ENCODE measurements around the gene KCNQ1.

Gene KCNQ1

DNA sequence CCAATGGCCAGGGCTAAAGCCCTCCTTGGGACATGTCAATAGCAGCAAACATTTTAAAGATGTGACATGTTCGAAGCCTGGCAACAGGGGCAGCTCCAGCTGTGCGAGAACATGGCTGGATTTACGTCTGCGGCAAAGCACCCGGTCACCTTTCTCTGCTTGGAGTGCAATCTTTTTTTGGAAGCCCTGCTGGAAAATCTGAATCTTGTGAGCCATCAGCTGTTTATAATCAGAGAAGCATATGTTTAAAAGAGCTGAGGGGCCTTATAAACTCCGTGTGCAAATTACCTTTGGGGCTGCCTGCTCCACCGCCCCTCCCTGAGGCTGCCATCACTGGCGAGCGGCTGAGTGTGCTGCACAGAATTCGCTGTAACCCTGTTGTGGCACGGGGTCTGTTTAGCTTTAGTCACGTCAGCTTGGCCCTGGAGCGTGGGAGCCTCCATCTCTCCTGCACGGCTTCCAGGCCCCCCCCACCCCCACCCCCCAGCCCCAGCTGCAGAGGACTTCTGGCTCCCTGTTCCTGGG is 264.0 kb downstream of the KCNQ1 start:
- ATAC-seq, result no peak

DNA sequence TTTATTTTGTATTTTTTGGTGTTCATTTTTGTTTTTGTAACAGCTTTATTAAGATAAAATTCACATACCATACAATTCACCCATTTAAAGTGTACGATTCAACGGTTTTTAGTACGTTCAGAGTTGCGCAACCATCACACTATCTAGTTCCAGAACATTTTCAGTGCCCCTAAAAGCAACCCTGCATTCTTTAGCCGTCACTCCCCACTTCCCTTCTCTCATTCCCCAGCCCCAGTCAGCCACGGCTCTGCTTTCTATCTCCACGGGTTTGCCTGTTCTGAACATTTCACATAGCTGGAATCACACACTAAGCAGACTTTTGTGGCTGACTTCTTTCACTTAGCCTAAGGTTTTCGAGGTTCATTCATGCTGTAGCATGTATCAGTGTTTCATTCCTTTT is 264.6 kb downstream of the KCNQ1 start:
- ATAC-seq, result no peak

DNA sequence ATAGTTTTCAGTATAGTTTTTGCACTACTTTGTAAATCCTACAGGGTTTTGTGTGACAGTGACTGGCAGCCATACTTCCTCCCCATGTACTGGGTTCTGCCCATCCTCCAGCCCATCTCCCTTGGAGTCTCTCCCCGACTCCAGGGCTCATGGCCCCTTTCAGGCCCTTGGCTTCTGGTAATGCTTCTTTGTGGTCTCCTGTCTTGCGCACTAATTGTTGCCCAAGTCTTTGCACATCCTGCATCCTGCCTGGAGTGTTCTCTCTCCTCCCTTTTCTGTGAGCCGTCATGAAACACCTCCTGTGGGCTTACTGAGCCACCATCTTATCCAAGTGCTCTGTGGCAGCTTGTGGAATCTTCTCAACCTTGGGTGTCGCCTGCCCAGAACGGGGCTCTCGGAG is 266.4 kb downstream of the KCNQ1 start:
- no peak for ATAC-seq

DNA sequence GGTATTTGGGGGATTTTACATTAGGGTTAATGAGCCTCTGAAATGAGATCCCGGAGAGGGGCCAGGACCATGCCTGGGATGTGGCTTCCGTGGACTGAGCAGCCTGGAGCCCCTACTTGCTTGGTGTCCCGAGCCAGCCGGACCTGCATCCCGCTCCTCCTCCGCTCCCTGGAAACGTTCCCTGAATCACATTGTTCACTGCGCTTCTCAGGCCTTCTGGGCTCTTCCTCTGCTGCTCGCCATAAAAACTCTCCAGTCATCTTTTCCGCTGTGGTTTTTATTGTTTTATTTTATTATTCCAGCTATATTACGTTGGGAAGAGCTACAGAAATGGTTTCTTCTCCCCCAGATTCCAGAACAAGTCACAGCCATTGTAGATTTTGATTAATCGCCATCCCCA is 268.3 kb downstream of the KCNQ1 start:
- ATAC-seq, result no peak

DNA sequence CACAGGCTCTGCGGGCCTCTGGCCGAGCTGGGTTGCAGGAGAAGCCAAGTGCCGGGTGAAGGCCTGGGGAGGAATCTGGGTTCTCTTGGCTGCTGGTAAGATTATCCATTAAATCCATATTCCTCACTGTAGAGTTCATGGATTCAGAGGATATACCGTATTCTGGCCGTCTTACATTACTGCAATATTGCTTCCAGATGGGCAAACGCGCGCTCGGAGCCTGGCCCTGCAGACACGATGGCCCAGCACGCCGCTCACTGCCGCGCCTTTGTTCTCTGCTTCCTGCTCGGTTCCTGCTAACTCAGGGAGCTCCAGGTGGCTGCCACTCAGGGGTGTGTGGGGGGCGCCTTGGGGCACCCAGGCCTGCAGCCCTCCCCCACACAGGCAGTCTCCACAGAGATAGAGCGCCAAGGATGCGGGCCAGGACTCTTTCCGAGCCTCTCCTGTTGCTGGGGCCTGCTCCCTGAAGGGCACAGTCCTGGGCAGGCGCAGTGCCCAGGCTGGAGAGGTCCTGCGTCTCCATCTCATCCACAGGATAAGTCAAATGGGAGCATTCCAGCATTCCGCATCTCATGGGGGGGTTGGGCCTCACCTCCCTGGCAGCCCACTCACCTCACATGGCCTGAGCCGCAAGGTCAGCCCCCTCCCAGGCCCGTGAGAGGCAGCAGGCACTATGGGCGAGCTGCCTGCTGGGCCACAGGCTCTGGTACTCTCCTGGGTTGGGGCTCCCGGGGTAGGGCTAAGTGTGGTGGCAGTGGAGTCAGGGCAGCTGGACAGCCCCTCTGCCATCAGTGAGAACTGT is 269.1 kb downstream of the KCNQ1 start:
- ATAC-seq, result no peak

DNA sequence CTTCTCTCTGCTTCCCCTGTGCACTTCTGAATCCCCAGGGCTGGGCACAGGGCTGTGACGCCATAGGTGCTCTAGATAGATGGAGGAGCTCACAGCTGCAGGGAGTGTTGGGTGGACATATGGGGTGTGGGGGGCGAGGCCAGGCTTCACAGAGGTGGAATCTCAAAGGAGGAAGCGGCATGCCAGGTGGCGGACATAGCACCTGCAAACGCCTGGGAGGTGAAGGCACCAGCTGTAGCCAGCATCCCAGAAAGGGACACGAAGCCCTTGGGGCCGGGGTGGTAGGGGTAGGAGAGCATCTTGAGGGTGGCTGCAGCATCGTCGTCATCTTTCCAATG is 269.6 kb downstream of the KCNQ1 start:
- ATAC-seq, result no peak

GRCh38 chr11:2714871-2715270 is 270.1 kb downstream of the KCNQ1 start:
- ATAC-seq, result no peak

- ATAC-seq, result no peak
These were observed 271.0 kb downstream of the KCNQ1 start for GRCh38 chr11:2715716-2716350.

DNA sequence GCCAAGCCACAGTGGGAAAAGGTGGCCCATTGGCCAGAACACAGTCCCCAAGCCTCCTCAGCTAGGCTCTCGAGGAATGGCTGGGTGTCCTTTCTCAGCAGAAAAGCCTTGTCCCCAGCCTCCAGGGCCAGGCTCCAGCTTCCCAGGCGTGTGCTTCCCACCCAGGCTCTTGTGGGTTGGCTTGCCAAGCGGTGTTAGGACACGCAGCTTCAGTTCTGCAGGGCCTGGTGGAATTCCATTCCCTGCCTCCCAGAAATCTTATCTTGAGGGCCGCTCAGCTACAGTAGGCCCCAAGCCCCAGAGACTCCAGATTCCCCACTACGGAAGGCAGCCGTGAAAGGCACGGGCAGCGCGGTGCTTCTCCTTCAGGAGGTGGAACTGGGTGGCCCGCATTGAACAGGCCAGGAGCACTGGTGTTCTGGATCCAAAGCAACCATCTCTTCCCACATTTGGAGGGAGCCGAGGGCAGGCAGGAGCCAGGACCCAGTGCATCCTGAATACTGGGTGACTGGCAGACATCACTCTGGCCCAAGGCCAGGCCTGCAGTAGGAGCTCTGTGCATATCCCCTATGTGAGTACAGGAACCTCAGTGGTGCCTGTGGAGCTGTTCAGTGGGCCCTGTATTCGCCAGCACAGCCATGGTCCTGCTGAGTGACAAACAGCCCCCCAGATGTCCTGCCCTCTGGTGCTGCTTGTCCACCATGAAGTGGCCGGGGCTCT is 271.7 kb downstream of the KCNQ1 start:
- ATAC-seq, result no peak

DNA sequence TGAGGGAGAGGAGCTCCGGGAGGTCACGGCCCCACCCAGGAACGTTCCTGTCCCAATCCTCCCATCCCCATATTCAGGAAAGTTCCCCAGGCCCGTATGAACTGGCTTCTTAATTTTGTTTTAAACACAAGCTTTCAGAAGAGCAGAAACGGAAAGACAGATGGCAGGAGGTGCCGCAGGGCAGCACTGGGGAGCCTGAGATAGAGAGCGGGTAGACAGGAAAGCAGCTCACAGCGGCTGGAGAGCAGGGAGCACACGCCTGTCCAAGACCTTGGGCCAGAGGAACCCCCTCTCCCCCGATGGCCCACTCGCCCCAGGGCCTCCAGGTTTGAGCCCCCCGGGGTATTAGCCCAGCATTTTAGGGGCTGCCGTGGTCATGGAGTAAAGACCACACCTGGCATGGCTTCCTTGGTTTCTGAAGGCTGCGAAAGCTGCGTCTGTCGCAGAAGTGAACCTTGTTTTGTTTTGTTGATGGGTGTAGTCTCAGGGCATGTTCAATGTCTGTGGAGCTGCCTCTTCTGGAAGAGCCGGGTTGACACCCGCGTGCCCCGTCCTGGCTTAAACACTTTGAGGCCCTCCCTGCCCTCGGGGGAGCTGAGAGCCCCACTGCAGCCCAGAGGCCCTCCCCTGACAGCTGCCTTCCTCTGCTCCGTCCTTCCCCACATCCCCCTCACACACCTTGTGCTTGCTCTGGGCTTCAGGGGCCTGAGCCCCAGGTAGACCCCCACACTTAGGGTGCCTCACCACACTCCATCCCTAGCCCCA is 272.9 kb downstream of the KCNQ1 start:
- ATAC-seq, result no peak

DNA sequence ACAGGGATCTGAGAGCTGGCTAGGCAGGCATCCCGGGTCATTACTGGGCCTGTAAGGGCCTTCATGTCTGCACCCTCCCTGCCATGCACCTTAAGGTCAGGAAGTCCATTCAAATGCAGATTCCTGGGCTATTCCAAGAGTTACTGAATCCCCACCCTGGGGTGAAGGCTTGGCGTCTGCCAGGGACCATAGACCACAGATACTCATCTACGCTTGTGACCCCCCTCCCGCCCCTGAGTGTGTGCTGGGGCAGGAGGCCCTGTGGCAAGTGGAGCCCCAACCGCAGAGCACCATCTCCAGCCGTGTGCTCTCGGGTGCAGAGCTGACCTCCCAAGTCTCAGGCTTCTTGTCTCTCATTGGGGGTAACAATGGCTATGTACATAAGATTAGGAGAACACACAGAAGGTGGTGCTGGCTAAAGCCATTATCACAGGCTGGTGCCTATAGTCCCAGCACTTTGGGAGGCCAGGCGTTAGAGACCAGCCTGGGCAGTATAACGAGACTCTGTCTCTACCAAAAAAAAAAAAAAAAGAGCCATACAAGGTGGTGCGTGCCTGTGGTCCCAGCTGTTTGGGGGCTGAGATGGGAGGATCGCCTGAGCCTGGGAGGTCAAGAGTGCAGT is 274.1 kb downstream of the KCNQ1 start:
- ATAC-seq, result no peak

DNA sequence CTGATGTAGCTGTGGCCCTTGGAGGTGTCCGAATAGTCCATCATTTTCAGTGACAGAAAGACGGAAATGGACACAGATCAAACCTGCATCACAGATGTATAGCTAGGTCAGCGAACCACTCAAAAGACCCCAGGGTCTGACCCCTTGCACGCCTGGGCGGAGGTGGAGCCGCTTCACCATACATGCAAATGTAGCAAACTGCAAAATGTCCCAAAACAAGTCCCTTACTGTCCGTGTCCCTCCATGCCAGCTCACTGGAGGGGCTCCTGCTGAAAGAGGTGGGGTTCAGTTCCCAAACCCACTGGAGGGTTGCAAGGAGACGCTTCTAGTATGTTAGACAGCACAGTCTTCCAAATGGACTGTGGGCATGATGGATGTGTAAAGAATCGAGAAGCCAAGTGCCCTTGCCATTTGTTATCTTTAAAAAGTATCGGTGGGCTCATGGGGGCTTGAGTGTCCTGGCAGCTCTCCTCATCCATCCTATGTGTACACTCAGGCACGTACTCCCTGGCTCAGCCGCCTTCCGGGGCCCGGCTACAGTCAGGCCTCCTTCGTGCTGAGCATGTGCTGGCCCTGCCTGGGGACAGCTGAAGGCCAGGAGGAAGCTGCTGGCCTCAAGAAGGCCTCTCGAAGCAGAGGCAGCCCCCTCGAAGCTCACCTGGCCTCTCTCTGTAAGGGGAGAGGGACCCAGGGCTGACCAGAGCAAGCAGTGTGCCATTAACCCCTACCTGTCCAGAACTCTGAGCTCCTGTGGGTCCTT is 275.2 kb downstream of the KCNQ1 start:
- no peak for ATAC-seq

DNA sequence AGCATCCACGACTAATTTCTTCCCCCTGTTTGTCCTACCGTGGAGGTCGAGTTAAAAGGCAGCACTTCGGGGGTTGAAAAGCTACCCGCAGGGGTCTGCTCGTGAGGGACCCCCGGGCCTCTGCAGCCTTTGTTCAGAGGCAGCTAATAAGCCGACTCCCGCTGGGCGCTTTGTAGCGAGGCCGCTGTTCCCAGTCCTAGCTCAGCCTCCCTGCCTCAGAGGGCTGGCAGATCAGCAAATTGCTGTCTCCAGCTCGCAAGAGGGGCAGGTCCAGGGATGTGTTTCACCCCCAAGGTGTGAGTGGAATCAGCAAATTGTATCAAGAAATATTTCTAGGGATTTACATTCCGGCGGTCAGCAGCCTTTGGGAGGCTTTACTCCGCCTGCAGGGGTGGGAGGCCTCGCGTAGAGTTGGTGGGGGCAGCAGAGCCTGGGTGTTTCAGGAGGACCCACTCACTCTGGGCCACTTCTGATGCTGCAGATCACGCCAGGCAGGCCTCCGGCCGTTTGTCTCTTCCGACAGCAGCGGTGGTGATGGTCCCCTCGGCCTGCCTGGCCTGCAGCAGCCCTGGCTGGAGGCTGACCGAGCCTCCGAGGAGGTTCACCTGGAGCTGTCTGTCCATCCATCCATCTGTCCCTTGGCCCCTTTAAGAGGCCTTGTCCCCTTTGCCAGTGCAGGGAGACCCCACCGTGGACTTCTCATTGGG is 276.6 kb downstream of the KCNQ1 start:
- ATAC-seq, result no peak

- no peak for ATAC-seq
These were observed 278.1 kb downstream of the KCNQ1 start for GRCh38 chr11:2722955-2723354.

DNA sequence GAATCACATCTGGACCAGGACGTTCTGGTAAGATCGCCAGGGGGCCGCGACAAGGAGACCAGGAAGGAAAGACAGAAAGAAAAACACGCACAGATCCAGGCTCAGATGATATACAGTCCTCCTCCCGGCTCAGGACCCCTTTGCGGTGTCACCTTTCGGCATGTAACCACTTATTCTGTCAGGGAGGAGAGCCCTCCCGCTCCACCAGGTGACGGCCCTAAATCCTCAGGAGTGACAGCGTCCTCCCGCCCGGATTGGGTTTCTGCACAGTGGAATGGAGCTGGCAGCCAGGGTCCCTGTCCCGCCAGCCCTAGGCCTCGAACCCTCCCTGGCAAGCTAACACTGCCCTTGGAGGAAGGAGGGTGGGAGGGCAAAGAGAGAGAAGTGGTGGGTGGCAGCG is 279.3 kb downstream of the KCNQ1 start:
- ATAC-seq, result no peak

DNA sequence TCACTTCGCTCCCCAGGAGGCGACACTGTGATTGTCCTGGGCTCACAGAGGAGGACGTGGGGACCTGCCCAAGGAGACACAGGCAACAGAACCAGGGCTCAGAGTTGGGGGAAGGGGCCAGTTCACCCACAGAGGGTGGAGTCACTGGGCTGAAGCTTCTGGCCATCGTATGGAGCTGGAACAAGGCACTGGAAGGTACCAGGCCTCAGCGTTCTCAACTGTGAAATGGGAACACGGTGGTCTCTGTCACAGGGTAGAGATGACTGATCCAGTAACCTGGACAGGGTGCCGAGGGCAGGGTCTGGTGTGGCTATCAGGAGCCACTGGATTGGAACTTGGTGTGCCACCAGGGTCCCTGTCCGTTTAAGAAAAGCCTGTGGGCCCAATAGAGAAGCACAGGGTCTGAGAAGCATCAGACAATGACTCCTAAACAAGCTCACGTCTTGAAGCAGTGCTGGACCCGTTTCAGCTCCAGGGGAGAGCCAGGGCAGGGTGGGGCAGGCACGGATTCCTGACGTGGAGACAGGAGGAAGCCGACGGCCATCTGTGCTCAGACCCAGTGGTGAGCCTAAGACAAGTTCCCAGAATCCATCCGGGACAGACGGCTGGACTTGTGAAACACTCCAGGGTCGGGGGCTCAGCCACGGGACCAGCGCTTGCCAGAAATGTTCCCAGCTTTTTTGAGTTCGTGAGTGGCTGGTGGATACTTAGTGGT is 280.0 kb downstream of the KCNQ1 start:
- ATAC-seq, result no peak

DNA sequence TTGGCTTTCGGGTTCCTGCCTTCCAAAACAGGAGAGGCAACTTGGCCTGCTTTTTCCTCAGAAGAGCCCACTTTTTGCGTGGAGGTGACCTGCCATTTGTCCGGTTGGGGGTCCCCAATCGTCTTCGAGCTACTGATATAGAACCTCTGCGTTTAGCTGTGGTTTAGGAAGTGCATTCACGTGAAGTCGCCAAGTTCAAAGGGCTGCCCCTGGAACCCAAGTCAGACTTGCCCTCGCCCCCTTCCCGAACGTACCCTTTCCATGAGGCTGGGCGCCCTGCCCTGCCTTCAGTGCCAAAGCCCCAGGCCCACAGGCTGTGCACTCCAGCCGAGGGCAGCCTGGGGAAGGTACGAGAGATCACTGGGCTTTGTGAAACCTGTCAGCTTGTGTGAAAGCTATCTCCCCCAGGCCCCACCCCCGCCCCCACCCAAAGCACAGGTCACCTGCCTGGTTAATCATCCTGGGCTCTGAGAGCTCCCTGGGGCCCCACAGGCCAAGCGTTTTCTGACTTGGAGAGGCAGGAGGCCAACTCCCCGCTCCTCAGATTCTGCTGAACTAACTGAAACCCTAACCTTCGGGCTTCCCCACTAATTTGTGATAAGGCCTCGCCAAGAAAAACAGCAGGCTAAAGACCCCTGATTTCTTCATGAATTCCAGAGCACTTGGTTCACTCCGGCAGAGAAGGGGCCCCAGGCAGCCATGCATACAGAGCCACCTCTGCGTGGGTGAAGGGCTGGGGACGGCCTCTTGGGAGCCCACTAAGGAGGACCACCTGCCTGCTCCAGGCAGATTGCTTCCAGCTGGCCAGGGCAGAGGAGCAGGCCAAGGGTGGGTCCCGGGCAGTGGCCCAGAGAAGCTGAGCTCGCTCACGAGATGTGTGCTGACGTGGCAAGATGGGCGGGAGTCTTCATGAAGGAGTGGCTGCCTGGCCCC is 280.8 kb downstream of the KCNQ1 start:
- ATAC-seq, result no peak

DNA sequence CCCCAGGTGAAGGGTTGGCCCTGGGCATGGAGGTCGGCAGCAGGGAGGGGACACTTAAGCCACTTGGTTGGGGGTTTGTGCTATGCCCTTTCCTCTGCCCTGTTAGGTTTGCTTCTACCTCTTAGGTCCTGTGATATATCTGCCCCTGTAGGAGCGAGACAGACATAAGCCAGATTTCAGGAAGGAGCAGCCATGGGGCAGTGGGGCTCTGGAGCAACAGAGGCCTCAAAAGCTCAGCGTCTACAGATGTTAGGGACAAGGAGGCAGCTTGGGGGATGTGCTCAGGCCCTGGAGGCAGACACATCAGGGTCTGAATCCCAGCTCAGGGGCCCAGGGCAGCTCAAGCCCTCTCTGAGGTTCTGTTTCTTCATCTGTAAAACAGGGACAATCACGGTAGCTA is 282.2 kb downstream of the KCNQ1 start:
- no peak for ATAC-seq

DNA sequence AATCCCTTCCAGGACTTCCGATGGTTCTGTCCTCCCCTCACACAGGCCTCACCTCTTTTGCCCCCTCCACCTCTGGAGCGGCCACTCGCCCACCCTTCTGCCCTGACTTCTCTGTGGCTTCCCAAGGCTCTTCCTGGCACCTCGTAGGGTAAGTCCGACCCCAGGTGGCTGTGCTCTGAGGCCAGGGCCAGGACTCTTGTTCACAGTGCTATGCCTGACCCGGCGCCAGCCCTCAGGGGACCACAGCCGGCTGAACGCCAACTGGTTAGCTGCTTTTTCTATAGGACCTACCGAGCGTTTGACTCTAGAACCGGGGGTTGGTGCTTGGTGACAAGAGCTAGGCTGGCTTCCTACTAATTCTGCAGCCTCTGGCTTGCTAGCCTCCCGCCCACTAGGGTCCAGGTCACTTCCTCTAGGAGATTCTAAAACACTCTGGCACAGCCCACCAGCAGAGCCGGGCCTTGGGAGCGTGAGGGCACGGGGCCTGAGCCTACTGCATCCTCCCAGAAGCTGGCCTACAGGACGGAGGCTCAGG is 283.4 kb downstream of the KCNQ1 start:
- no peak for ATAC-seq

Measured in activated CD4-positive, CD25-positive, alpha-beta regulatory T cell treated with anti-CD3 and anti-CD28 coated beads, Interleukin-2, amount 50 U/mL, for 24 hours (primary cell).